ENCODE data around the gene OPN5.

Gene OPN5

GRCh38 chr6:47767102-47767501 lies 14.7 kb upstream of the OPN5 start:
- DNase-seq (ENCODE audit: low read depth): no peak
- H3K4me3 ChIP-seq (ENCODE audit: low read depth, low read length): no peak overlapping the region
- no peak for TF ChIP-seq CTCF (IDR thresholded peaks at IDR 0.05; ENCODE audit: control insufficient read depth, extremely low read depth, insufficient read depth)

GRCh38 chr6:47769982-47770381 lies 11.8 kb upstream of the OPN5 start:
- no peak for TF ChIP-seq CTCF (IDR thresholded peaks at IDR 0.05; ENCODE audit: control insufficient read depth, extremely low read depth, insufficient read depth)
- H3K4me3 ChIP-seq (ENCODE audit: low read depth, low read length): no peak overlapping the region
- no peak for DNase-seq (ENCODE audit: low read depth)

- no peak for DNase-seq (ENCODE audit: low read depth)
- TF ChIP-seq CTCF (IDR thresholded peaks at IDR 0.05; ENCODE audit: control insufficient read depth, extremely low read depth, insufficient read depth): no peak
- H3K4me3 ChIP-seq (ENCODE audit: low read depth, low read length): no peak overlapping the region
These were observed 9.5 kb upstream of the OPN5 start for GRCh38 chr6:47772359-47772758.

GRCh38 chr6:47773005-47773404 lies 8.8 kb upstream of the OPN5 start:
- no peak for TF ChIP-seq CTCF (IDR thresholded peaks at IDR 0.05; ENCODE audit: control insufficient read depth, extremely low read depth, insufficient read depth)
- DNase-seq (ENCODE audit: low read depth): no peak
- H3K4me3 ChIP-seq (ENCODE audit: low read depth, low read length): no peak overlapping the region

GRCh38 chr6:47780510-47781356 lies 1.1 kb upstream of the OPN5 start:
- no peak overlapping the region for H3K4me3 ChIP-seq (ENCODE audit: low read depth, low read length)
- peak; percentile 40 for DNase-seq (ENCODE audit: low read depth)
- TF ChIP-seq CTCF (IDR thresholded peaks at IDR 0.05; ENCODE audit: control insufficient read depth, extremely low read depth, insufficient read depth): peak; percentile 72

GRCh38 chr6:47785182-47785581 lies 3.4 kb downstream of the OPN5 start:
- no peak overlapping the region for H3K4me3 ChIP-seq (ENCODE audit: low read depth, low read length)
- no peak for DNase-seq (ENCODE audit: low read depth)
- no peak for TF ChIP-seq CTCF (IDR thresholded peaks at IDR 0.05; ENCODE audit: control insufficient read depth, extremely low read depth, insufficient read depth)

Data from LNCaP clone FGC (cell line).